IPS-20b (cell line): ENCODE measurements around the gene PTPRD.
A peak's percentile ranks its signal among the peaks of the same experiment; 100 is the strongest.

ENCODE experiments used
- H3K27ac ChIP-seq: one replicate; pipeline ENCODE4 v1.5.1; 2013; ENCODE audit warnings: low read length
- H3K27me3 ChIP-seq: 2 replicates; pipeline ENCODE4 v1.6.1; 2013; ENCODE audit warnings: mild to moderate bottlenecking, low read length, inconsistent platforms; ENCODE audit not compliant: insufficient read depth
- H3K36me3 ChIP-seq: 2 replicates; pipeline ENCODE4 v1.6.1; 2013; ENCODE audit warnings: low read depth, mild to moderate bottlenecking, inconsistent platforms, low read length, moderate library complexity; ENCODE audit not compliant: insufficient read depth
- H3K4me1 ChIP-seq: 2 replicates; pipeline ENCODE4 v1.6.1; 2013; ENCODE audit warnings: mild to moderate bottlenecking, control low read depth, inconsistent platforms, low read length, moderate library complexity; ENCODE audit not compliant: insufficient read depth
- H3K4me3 ChIP-seq: 2 replicates; pipeline ENCODE4 v1.5.1; 2013; ENCODE audit warnings: mild to moderate bottlenecking, low read length, inconsistent platforms
- H3K9ac ChIP-seq: 2 replicates; pipeline ENCODE4 v1.6.1; 2013; ENCODE audit warnings: low read depth, mild to moderate bottlenecking, inconsistent platforms, low read length, moderate library complexity
- H3K9me3 ChIP-seq: 2 replicates; pipeline ENCODE4 v1.6.1; 2013; ENCODE audit warnings: mild to moderate bottlenecking, low read depth, low read length, inconsistent platforms; ENCODE audit not compliant: insufficient read depth

The PTPRD gene

DNA sequence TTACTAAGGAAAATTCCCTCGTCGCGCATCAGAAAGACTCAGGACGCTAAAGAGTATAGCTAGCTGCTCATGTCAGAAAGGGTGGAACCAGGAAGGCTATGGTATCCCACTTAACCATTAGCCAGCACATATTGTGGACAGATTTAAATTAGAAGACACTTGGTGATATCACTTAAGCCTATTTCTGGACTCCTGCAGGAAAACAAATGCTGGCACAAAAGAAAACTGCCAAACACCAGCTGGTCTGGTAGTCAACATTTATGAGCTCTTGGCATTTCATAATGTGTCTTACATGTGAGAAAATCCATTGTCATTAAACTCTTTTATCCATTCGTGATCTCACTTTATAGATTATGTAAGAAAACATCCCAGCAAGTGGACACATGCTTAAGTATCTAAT, 377.4 kb downstream of the PTPRD start:
- Histone ChIP-seq H3K27me3 (no peaks in the 10 kb centered on the region), H3K27ac (no peak overlapping the region), H3K9me3 (no peaks in the 10 kb centered on the region), H3K9ac (no peak overlapping the region), H3K36me3 (no peaks in the 10 kb centered on the region), H3K4me3 (no peak overlapping the region), H3K4me1 (peaks cover 14% of the 10 kb centered on the region)

DNA sequence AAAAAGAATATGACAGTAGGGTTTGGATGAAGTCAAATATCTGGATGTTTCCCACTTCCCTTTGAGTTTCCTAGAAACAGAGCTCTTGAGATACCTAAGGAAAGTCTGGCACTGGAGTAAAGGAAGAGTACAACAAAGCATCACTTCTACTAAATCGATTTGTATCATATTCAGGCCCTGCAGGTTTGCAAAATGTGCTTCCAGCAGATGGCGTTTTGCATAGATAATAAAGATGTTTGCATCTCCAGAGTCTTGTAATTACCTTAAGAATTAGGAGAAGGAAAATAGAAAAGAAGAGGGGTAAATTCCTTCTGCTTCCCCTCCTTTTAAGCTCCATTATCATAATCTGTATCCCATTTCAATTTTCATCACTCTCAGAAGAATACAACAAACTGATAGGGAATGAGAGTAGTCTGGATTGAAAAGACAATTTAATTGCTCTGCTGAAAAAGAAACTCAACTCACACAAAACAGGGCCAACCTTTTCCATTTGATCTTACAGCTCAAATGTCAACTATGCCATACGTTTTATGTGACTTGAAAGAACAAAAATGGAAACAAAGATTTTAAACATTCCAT, 380.4 kb downstream of the PTPRD start:
- Histone ChIP-seq H3K9me3 (no peaks in the 10 kb centered on the region), H3K27ac (no peak overlapping the region), H3K4me3 (no peak overlapping the region), H3K36me3 (no peaks in the 10 kb centered on the region), H3K9ac (no peak overlapping the region), H3K27me3 (no peaks in the 10 kb centered on the region), H3K4me1 (peaks cover 14% of the 10 kb centered on the region)

DNA sequence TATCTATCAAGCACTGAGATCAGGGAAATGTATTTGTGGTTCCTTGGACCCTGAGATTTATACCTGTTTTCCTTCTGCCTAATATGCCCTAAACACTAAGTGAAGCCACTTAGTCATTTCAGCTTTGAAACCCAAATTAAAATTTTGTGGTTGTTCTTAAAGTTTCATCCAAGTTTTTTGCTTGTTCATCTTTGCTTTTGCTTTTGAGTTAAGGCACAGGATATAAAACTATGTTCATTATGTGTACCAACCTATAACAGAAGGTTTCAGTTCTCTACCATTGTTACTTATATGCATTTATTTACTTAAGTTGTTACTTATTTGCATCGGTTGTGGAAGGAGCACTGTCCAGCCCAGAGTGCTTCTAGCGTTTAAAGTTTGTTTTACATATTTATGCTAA, 382.3 kb downstream of the PTPRD start:
- Histone ChIP-seq H3K9ac (no peak overlapping the region), H3K36me3 (no peaks in the 10 kb centered on the region), H3K27ac (no peak overlapping the region), H3K9me3 (no peaks in the 10 kb centered on the region), H3K4me1 (peaks cover 14% of the 10 kb centered on the region), H3K4me3 (no peak overlapping the region), H3K27me3 (no peaks in the 10 kb centered on the region)

DNA sequence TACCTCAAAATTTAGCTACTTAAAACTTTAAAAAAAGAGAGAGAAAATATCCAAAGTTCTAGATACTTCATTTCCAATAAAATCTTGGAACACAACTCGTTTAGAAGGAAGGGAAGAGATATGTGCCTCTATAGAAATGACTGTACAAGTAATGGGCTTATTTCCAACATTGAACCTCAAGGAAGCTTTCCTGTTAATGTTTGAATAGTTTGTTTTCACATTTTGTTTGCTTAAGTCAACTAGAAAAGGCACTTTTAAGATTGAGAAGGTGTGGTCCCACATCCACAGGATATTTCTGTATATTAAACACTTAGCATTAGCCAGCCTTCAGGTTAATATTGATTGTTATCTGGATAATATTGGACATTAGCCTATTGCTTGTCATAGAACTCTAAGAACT, 384.7 kb downstream of the PTPRD start:
- peaks cover 12% of the 10 kb centered on the region for H3K4me1 ChIP-seq
- H3K9ac ChIP-seq = no peak overlapping the region
- H3K27me3 ChIP-seq = no peaks in the 10 kb centered on the region
- no peaks in the 10 kb centered on the region for H3K9me3 ChIP-seq
- H3K4me3 ChIP-seq = no peak overlapping the region
- no peaks in the 10 kb centered on the region for H3K36me3 ChIP-seq
- H3K27ac ChIP-seq = no peak overlapping the region

DNA sequence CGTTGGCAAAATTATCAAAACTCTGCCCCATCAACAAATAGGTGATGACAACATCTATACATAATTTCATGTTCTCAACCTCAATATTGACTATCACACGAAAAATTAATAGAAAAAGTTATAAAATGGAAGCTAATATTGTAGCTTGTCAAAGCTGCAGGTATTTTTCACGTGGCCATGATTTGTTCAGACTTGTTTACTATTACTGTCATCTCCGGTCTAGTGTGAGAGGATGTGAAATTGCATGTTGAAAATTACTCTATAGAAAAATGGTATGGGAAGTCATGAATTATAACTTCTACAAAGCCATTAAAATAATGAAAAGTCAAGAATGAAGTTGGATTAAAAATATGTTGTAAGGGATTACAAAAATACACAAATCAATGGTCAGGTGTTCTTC, 385.8 kb downstream of the PTPRD start:
- H3K9me3 ChIP-seq = no peaks in the 10 kb centered on the region
- H3K27me3 ChIP-seq = no peaks in the 10 kb centered on the region
- H3K4me3 ChIP-seq = no peak overlapping the region
- H3K36me3 ChIP-seq = no peaks in the 10 kb centered on the region
- no peak overlapping the region for H3K27ac ChIP-seq
- H3K4me1 ChIP-seq = peaks cover under 1% of the 10 kb centered on the region; the same call in 1 of the 2 replicates
- no peak overlapping the region for H3K9ac ChIP-seq

DNA sequence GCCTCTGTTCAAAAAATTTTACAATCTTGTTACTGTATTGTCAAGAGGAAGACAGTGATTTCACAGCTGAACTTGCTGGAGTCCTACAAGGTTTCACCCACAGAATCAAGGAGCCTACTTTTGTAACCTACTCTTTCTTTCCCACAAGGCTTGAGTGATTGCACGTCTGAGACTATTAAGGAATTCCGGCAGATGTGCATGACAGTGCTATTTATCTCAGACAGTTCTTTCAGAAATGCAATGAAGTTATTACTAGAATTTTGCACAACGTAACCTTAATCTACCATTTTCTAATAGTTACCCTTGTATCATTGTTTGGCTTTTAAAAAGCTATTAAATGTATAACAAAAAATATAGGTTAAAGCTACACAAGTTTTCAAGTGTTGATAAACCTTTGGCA, 400.1 kb downstream of the PTPRD start:
- Histone ChIP-seq H3K4me1 (no peaks in the 10 kb centered on the region), H3K9ac (no peak overlapping the region), H3K36me3 (no peaks in the 10 kb centered on the region), H3K9me3 (no peaks in the 10 kb centered on the region), H3K27ac (no peak overlapping the region), H3K27me3 (0 out of 2 replicates have a peak, but pooled peaks cover 3% of the 10 kb centered on the region), H3K4me3 (no peak overlapping the region)

DNA sequence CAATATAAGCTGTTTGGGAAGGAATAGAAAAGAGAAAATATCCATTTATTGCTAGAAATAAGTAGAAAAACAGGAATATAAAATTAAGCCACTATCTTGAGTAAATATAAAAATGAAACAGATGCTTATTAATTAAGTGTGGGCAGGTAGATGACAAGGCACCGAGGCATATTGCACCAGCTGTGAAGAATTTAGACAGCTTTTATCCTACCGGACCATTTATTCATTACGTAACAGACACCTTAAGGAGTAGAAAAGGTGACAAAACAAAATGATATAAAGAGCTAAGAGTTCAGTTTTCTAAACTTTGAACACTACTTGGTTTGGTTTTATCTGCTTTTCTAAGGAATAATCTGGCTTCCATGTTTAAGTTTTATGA, 404.1 kb downstream of the PTPRD start:
- no peaks in the 10 kb centered on the region for H3K4me1 ChIP-seq
- peak overlapping the region; percentile 66 for H3K4me3 ChIP-seq
- H3K27ac ChIP-seq = no peak overlapping the region
- H3K36me3 ChIP-seq = no peaks in the 10 kb centered on the region
- no peaks in the 10 kb centered on the region for H3K9me3 ChIP-seq
- 0 out of 2 replicates have a peak overlapping the region, but pooled peaks have one; percentile 11 for H3K9ac ChIP-seq
- H3K27me3 ChIP-seq = 0 out of 2 replicates have a peak, but pooled peaks cover 3% of the 10 kb centered on the region

DNA sequence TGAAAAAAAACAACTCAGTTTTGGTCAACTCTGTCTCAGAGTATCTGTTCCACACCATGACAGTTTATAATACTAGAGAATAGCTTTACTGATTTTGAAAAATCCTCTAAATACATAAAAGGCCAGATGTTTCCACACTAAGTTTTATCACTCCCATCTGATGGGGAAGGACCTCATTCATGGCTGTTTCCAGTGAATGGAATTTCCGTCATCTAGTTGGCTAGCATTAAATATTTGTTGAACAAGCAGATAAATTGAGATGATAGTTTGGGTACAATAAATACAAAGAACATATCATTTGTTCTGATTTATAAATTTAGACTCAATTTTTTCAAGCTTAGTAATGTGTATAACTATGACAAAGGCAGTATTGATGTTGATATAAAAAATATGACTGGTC, 408.5 kb downstream of the PTPRD start:
- Histone ChIP-seq H3K36me3 (no peaks in the 10 kb centered on the region), H3K27ac (no peak overlapping the region), H3K9ac (no peak overlapping the region), H3K9me3 (no peaks in the 10 kb centered on the region), H3K27me3 (0 out of 2 replicates have a peak, but pooled peaks cover 3% of the 10 kb centered on the region), H3K4me3 (no peak overlapping the region), H3K4me1 (no peaks in the 10 kb centered on the region)

DNA sequence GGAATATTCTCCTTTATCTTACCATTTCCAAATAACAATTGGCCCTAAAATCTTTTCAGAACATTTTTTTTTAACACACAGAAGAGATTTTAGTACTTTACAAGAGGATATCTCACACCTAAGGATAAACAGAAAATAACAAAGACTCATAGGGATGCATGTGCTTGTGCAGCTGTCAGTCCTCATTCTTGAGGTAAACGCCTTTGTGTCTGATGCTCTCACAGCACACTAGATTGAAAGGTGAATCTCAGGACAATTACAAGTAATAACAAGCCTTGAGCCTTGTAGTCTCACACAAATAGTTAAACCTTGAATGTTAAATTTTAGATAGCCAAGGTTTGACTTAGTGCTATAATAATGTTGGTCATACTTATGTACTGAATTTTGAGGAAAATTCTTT, 439.2 kb downstream of the PTPRD start:
- Histone ChIP-seq H3K9me3 (no peaks in the 10 kb centered on the region), H3K9ac (no peak overlapping the region), H3K4me3 (no peak overlapping the region), H3K4me1 (no peaks in the 10 kb centered on the region), H3K27me3 (no peaks in the 10 kb centered on the region), H3K36me3 (no peaks in the 10 kb centered on the region), H3K27ac (no peak overlapping the region)

DNA sequence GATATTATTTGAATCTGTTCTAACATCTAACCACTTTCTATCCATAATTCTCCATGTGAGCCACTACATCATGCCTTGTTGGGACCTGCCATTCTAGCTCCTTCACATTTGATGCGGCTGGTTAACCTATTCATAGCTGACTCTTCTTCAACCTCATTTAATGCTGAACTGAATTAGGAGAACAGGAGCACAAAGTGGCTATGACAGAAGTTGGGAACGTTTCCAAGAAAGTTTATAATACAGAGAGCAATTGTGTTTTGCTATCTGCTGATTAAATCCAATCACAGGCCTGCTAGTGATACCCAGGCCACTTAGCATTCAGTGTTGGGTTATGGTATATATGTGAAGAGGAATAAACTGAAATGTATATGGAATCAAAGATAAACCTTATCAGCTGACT, 440.3 kb downstream of the PTPRD start:
- no peak overlapping the region for H3K4me3 ChIP-seq
- no peaks in the 10 kb centered on the region for H3K27me3 ChIP-seq
- no peaks in the 10 kb centered on the region for H3K36me3 ChIP-seq
- H3K27ac ChIP-seq = no peak overlapping the region
- no peaks in the 10 kb centered on the region for H3K4me1 ChIP-seq
- H3K9me3 ChIP-seq = no peaks in the 10 kb centered on the region
- no peak overlapping the region for H3K9ac ChIP-seq

DNA sequence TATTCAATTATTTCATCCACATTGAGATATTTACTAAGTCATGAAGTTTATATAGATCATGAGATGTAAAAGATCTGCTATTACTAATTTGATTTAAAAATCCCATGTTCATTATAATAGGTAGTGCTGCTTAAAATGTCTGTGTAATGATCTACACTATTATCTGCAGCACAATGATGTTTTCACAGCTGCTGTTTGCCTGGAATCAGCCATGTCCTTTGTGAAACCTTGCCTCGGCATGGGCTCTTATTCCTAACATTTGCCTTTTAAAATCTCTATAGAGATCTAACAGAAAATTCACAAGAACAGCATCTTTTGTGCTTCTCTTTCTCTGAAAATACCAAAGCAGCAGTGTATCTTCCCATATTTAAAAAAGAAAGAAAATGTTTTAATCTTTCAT, 444.6 kb downstream of the PTPRD start:
- Histone ChIP-seq H3K27me3 (no peaks in the 10 kb centered on the region), H3K36me3 (no peaks in the 10 kb centered on the region), H3K27ac (no peak overlapping the region), H3K9ac (no peak overlapping the region), H3K9me3 (no peaks in the 10 kb centered on the region), H3K4me1 (no peaks in the 10 kb centered on the region), H3K4me3 (no peak overlapping the region)

DNA sequence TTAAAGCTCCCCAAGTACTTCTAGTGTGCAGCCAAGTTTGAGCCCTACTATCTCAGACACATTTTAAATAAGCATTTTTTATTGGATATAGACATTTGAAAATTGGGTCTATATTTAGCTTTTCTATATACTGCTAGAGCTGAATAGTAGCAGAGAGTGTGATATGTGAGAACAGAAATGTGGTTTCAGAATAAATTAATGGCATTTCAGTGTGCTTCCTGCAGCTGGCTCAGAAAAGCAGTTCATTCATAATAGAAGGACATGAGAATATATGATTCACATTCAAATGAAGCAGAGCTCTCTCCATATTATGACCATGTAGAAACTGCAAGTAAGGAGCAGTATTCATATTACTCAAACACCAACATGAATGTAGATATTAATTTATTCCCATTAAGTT, 464.0 kb downstream of the PTPRD start:
- H3K27me3 ChIP-seq = no peaks in the 10 kb centered on the region

More for the DNA sequence above, 464.0 kb downstream of the PTPRD start:
- H3K9ac ChIP-seq = no peak overlapping the region
- no peaks in the 10 kb centered on the region for H3K4me1 ChIP-seq
- H3K9me3 ChIP-seq = no peaks in the 10 kb centered on the region
- no peak overlapping the region for H3K27ac ChIP-seq
- H3K4me3 ChIP-seq = no peak overlapping the region
- no peaks in the 10 kb centered on the region for H3K36me3 ChIP-seq
